MM.1S (cell line): Measurements from ENCODE around the gene CRYZL1.

Source experiments
- EZH2 ChIP-seq: fragments of 300-600 bp; sonication (generic); optimal IDR thresholded peaks from 2 replicates; pipeline ENCODE3; 2017; ENCODE audit warnings: low read depth, mild to moderate bottlenecking, antibody characterized with exemption, low read length, mixed read lengths
- EZH2phosphoT487 ChIP-seq: fragments of 300-600 bp; sonication (generic); IDR thresholded peaks from 2 replicates; pipeline ENCODE4 v1.6.1; 2018; ENCODE audit warnings: antibody characterized with exemption, low read length
- TF ChIP-seq, protein P1 (sequence below): fragments of 300-600 bp; sonication (generic); IDR thresholded peaks from 2 replicates; pipeline ENCODE4 v1.5.1; 2016; ENCODE audit warnings: antibody characterized with exemption, low read length, mixed read lengths

DNA sequence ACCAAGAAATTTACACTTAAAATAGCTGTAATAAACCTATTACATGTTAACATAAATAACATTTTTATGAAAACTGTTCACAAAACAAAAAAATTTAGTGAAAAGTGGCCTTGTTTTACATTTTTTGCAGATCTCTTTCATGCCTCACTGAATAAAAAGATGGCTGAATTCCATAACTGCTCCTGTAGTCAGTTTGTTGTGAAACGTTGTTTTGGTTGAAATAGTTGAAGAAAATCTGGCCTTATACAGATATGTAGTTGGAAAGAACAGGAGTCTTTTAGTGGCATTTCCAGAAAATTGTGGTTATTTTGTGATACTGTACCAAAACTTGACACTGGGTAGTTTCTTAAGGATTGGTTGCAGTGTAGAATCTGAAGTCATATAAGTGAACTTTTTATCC lies 18.9 kb upstream of the CRYZL1 start:
- TF ChIP-seq, protein P1, sequence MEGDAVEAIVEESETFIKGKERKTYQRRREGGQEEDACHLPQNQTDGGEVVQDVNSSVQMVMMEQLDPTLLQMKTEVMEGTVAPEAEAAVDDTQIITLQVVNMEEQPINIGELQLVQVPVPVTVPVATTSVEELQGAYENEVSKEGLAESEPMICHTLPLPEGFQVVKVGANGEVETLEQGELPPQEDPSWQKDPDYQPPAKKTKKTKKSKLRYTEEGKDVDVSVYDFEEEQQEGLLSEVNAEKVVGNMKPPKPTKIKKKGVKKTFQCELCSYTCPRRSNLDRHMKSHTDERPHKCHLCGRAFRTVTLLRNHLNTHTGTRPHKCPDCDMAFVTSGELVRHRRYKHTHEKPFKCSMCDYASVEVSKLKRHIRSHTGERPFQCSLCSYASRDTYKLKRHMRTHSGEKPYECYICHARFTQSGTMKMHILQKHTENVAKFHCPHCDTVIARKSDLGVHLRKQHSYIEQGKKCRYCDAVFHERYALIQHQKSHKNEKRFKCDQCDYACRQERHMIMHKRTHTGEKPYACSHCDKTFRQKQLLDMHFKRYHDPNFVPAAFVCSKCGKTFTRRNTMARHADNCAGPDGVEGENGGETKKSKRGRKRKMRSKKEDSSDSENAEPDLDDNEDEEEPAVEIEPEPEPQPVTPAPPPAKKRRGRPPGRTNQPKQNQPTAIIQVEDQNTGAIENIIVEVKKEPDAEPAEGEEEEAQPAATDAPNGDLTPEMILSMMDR = no peak
- TF ChIP-seq EZH2 = no peak
- no peak for TF ChIP-seq EZH2phosphoT487
